ENCODE measurements around the gene MCUB.

DNA sequence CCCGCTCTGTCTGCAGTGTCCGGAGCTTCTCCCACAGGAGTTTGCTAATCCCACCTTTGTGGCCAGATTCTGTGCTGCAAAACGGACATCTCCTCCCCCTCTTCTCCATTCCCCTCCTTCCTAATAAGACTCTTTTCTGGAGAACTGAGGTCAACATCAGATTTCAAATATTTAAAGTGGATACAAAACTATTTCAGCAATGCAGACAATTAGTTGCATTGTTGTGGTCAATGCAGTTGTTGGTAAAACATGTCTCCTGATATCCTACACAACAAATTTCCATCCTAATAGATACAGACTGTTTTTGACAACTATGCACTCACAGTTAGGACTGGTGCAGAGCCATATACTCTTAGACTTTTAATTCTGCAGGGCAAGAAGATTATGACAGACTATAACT, 5.1 kb upstream of the MCUB start:
- TF ChIP-seq, protein P1, sequence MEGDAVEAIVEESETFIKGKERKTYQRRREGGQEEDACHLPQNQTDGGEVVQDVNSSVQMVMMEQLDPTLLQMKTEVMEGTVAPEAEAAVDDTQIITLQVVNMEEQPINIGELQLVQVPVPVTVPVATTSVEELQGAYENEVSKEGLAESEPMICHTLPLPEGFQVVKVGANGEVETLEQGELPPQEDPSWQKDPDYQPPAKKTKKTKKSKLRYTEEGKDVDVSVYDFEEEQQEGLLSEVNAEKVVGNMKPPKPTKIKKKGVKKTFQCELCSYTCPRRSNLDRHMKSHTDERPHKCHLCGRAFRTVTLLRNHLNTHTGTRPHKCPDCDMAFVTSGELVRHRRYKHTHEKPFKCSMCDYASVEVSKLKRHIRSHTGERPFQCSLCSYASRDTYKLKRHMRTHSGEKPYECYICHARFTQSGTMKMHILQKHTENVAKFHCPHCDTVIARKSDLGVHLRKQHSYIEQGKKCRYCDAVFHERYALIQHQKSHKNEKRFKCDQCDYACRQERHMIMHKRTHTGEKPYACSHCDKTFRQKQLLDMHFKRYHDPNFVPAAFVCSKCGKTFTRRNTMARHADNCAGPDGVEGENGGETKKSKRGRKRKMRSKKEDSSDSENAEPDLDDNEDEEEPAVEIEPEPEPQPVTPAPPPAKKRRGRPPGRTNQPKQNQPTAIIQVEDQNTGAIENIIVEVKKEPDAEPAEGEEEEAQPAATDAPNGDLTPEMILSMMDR (IDR thresholded peaks at IDR 0.05; ENCODE audit: poor library complexity): no peak
- no peak for TF ChIP-seq EZH2 (IDR thresholded peaks at IDR 0.05; ENCODE audit: borderline replicate concordance)
